NB4 (cell line): Measurements from ENCODE around the gene EMC1.

Experiments used
- CTCF ChIP-seq: IDR thresholded peaks from one replicate; pipeline ENCODE4 v1.5.1; 2012; ENCODE audit warnings: low read depth, low read length
- MAX ChIP-seq: IDR thresholded peaks from 2 replicates; pipeline ENCODE4 v1.6.1; 2011; ENCODE audit warnings: low read depth, low read length
- MYC ChIP-seq: IDR thresholded peaks from 2 replicates; pipeline ENCODE4 v1.6.1; 2011; ENCODE audit warnings: low read depth, low read length
- POLR2A ChIP-seq: IDR thresholded peaks from 2 replicates; pipeline ENCODE4 v1.6.1; 2011; ENCODE audit warnings: mild to moderate bottlenecking; ENCODE audit not compliant: insufficient read length; ENCODE audit errors: extremely low read depth

GRCh38 chr1:19186001-19186400, 65.3 kb downstream of the EMC1 start:
- TF ChIP-seq CTCF (no peak), POLR2A (no peak), MAX (no peak), MYC (no peak)
